GM23338 (cell line): ENCODE measurements around the gene DCBLD1. TPM values are rescaled to one million over a fixed set of nuclear protein-coding genes. Genes with fewer than 3 reads are reported as not detected.
A peak's percentile ranks its signal among the peaks of the same experiment; 100 is the strongest.

ENCODE experiments used
- ATAC-seq: fragments of 200-7000 bp; cut with Tn5 transposase; 3 replicates; pipeline ENCODE4 v1.9.1; 2020
- DNase-seq: peaks from one replicate; pipeline ENCODE4 v3.0.0-alpha.2; 2015; ENCODE audit warnings: low spot score
- H2AFZ ChIP-seq: fragments of 200-600 bp; sonication (generic); 2 replicates; pipeline ENCODE4 v1.8.0; 2016; ENCODE audit warnings: antibody characterized with exemption, mild to moderate bottlenecking, moderate library complexity
- H3F3A ChIP-seq: fragments of 200-600 bp; sonication (generic); replicated peaks from 2 replicates; pipeline ENCODE4 v1.8.0; 2017; ENCODE audit warnings: antibody characterized with exemption, mixed run types, low read depth
- H3K27ac ChIP-seq: fragments of 200-600 bp; sonication (generic); 2 replicates; pipeline ENCODE4 v1.6.1; 2016; ENCODE audit warnings: low read depth
- H3K27me3 ChIP-seq: fragments of 200-600 bp; sonication (generic); 2 replicates; pipeline ENCODE4 v1.8.0; 2016; ENCODE audit warnings: mild to moderate bottlenecking, mixed run types, moderate library complexity; ENCODE audit not compliant: insufficient read depth
- H3K36me3 ChIP-seq: fragments of 200-600 bp; sonication (generic); 2 replicates; pipeline ENCODE4 v1.8.0; 2016; ENCODE audit warnings: mild to moderate bottlenecking; ENCODE audit not compliant: insufficient read depth
- H3K4me1 ChIP-seq: fragments of 200-600 bp; sonication (generic); 2 replicates; pipeline ENCODE4 v1.8.0; 2016; ENCODE audit warnings: mild to moderate bottlenecking, moderate library complexity; ENCODE audit not compliant: insufficient read depth
- H3K4me2 ChIP-seq: fragments of 200-600 bp; sonication (generic); 2 replicates; pipeline ENCODE4 v1.7.1; 2017; ENCODE audit warnings: mixed run types
- H3K4me3 ChIP-seq: fragments of 200-600 bp; sonication (generic); 2 replicates; pipeline ENCODE4 v1.6.1; 2016; ENCODE audit warnings: mixed run types
- H3K79me2 ChIP-seq: fragments of 200-600 bp; sonication (generic); replicated peaks from 2 replicates; pipeline ENCODE4 v1.8.0; 2017; ENCODE audit warnings: mild to moderate bottlenecking; ENCODE audit not compliant: insufficient read depth
- H3K9me2 ChIP-seq: fragments of 200-600 bp; sonication (generic); 2 replicates; pipeline ENCODE4 v1.8.0; 2017; ENCODE audit not compliant: insufficient read depth
- H4K20me1 ChIP-seq: fragments of 200-600 bp; sonication (generic); replicated peaks from 2 replicates; pipeline ENCODE4 v1.8.0; 2017; ENCODE audit warnings: mild to moderate bottlenecking; ENCODE audit not compliant: insufficient read depth
- H3K27ac Mint-ChIP-seq: 2 replicates; pipeline ENCODE4 v1.8.0; 2020; ENCODE audit warnings: inconsistent platforms, mild to moderate bottlenecking, moderate library complexity, mixed read lengths
- H3K27me3 Mint-ChIP-seq: 3 replicates; pipeline ENCODE4 v1.8.0; 2022; ENCODE audit warnings: low read depth, mild to moderate bottlenecking, moderate library complexity, mixed read lengths, inconsistent platforms; ENCODE audit not compliant: insufficient read depth, poor library complexity
- H3K36me3 Mint-ChIP-seq: 3 replicates; pipeline ENCODE4 v1.8.0; 2021; ENCODE audit warnings: low read depth, mild to moderate bottlenecking, inconsistent platforms, moderate library complexity, mixed read lengths
- H3K4me1 Mint-ChIP-seq: 3 replicates; pipeline ENCODE4 v1.8.0; 2020; ENCODE audit warnings: mild to moderate bottlenecking, inconsistent platforms, mixed read lengths
- H3K4me3 Mint-ChIP-seq: 3 replicates; pipeline ENCODE4 v1.8.0; 2021; ENCODE audit warnings: moderate library complexity, mild to moderate bottlenecking, inconsistent platforms, mixed read lengths
- H3K9me3 Mint-ChIP-seq: 3 replicates; pipeline ENCODE4 v1.8.0; 2020; ENCODE audit warnings: moderate library complexity, mild to moderate bottlenecking, inconsistent platforms, mixed read lengths
- CREB1 ChIP-seq: fragments of 250-450 bp; sonication (Bioruptor Pico); IDR thresholded peaks from 2 replicates; pipeline ENCODE4 v1.5.0; 2020; ENCODE audit warnings: low read depth, mild to moderate bottlenecking, moderate library complexity
- EZH2 ChIP-seq: fragments of 200-600 bp; sonication (generic); IDR thresholded peaks from one replicate; pipeline ENCODE4 v1.8.0; 2017; ENCODE audit warnings: antibody characterized with exemption, mild to moderate bottlenecking, low read depth; ENCODE audit not compliant: unreplicated experiment
- JUNB ChIP-seq: IDR thresholded peaks from one replicate; pipeline ENCODE4 v1.6.1; 2016; ENCODE audit warnings: antibody characterized with exemption; ENCODE audit not compliant: unreplicated experiment
- NANOG ChIP-seq: IDR thresholded peaks from 2 replicates; pipeline ENCODE4 v1.6.1; 2016; ENCODE audit warnings: antibody characterized with exemption, borderline replicate concordance
- REST ChIP-seq: IDR thresholded peaks from one replicate; pipeline ENCODE4 v1.6.1; 2018; ENCODE audit warnings: antibody characterized with exemption; ENCODE audit not compliant: unreplicated experiment
- ZNF114 ChIP-seq: fragments of 250-450 bp; sonication (Bioruptor Pico); IDR thresholded peaks from 2 replicates; pipeline ENCODE4 v1.5.0; 2020; ENCODE audit warnings: mild to moderate bottlenecking, moderate library complexity
- ZNF331 ChIP-seq: fragments of 250-450 bp; sonication (Bioruptor Pico); IDR thresholded peaks from 2 replicates; pipeline ENCODE4 v1.5.0; 2020; ENCODE audit warnings: low read depth, mild to moderate bottlenecking, moderate library complexity
- polyA plus RNA-seq: library from polyadenylated mRNA; unstranded; fragments of >200 nt; fragmentation: Nextera tagmentation; extraction: Ambion mirVana; gene quantifications from 2 replicates; pipeline ENCODE4 v1.2.1, GENCODE V29; 2016
- total RNA-seq: library from RNA; depleted of rRNA; stranded (reverse); fragments of >200 nt; shearing (Covaris generic); gene quantifications from 2 replicates; pipeline ENCODE4 v1.2.3, GENCODE V29; 2014

DCBLD1 gene
- total and polyA plus RNA-seq, 2 experiments from 2014 or later = 4.2 to 7.6 TPM

DNA sequence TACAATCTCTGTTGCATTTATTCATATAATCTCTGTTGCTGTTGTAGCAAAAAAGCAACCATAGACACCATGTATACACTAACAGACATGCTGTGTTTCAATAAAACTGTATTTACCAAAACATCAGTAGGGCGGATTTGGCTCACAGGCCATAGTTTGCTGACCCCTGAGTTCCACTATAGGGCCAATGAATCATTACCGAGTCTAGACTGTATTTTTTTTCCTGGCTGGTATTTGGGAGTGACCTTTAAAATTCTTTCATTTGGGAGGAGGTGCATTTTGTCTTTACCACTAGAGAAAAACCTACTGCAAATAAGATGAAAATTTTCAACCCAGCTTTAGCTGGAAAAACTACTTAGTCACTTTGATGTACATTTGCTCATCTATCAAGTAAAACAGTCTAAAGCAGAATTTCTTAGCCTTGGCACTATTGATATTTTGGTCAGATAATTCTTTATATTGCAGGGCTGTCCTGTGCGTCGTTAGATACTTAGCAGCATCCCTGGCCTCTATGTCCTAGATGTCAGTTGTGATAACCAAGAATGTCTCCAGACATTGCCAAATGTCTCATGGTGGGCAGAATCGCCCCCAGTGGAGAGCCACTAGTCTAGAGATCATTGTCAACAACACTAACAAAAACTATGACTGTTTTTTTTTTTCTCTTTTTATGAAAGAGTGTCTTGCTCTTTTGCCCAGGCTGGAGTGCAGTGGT lies 39.5 kb downstream of the DCBLD1 start:
- Histone ChIP-seq H3K27me3 (no peaks in the 10 kb centered on the region), H3F3A (no peaks in the 10 kb centered on the region), H3K36me3 (no peaks in the 10 kb centered on the region), H3K4me1 (peaks cover 7% of the 10 kb centered on the region; the same call in 1 of the 2 replicates), H4K20me1 (no peaks in the 10 kb centered on the region), H3K27ac (no peak overlapping the region), H3K4me2 (no peak overlapping the region), H3K79me2 (no peaks in the 10 kb centered on the region), H2AFZ (no peak overlapping the region), H3K9me2 (0 out of 2 replicates have a peak, but pooled peaks cover 7% of the 10 kb centered on the region), H3K4me3 (no peak overlapping the region)
- no peak for TF ChIP-seq JUNB
- TF ChIP-seq ZNF114 (CRISPR knock-in tag) = no peak
- TF ChIP-seq CREB1 (CRISPR knock-in tag) = no peak
- no peak for TF ChIP-seq REST
- TF ChIP-seq ZNF331 (CRISPR knock-in tag) = no peak
- Mint-ChIP-seq H3K4me3 (no peak overlapping the region), H3K36me3 (0 out of 3 replicates have a peak, but pooled peaks cover 2% of the 10 kb centered on the region), H3K9me3 (no peaks in the 10 kb centered on the region), H3K4me1 (peaks cover 5% of the 10 kb centered on the region; the same call in 2 of the 3 replicates), H3K27me3 (no peaks in the 10 kb centered on the region), H3K27ac (no peak overlapping the region)
- ATAC-seq = no peak
- no peak for DNase-seq

GRCh38 chr6:117525607-117526006 lies 43.1 kb downstream of the DCBLD1 start:
- no peaks in the 10 kb centered on the region for H3K9me2 ChIP-seq
- Mint-ChIP-seq H3K27me3 (no peaks in the 10 kb centered on the region), H3K4me3 (no peak overlapping the region), H3K9me3 (no peaks in the 10 kb centered on the region), H3K27ac (no peak overlapping the region), H3K4me1 (peaks cover 5% of the 10 kb centered on the region; the same call in 2 of the 3 replicates), H3K36me3 (no peaks in the 10 kb centered on the region)
- no peak overlapping the region for H2AFZ ChIP-seq
- no peaks in the 10 kb centered on the region for H3F3A ChIP-seq
- H4K20me1 ChIP-seq = no peaks in the 10 kb centered on the region
- no peak overlapping the region for H3K4me3 ChIP-seq
- no peaks in the 10 kb centered on the region for H3K79me2 ChIP-seq
- no peak overlapping the region for H3K27ac ChIP-seq
- ATAC-seq = no peak
- H3K4me1 ChIP-seq = peaks cover 7% of the 10 kb centered on the region; the same call in 1 of the 2 replicates
- no peaks in the 10 kb centered on the region for H3K36me3 ChIP-seq
- H3K4me2 ChIP-seq = peak overlapping the region; percentile 41
- H3K27me3 ChIP-seq = no peaks in the 10 kb centered on the region
- no peak for DNase-seq
- no peak for TF ChIP-seq EZH2
- TF ChIP-seq NANOG = no peak
- TF ChIP-seq REST = no peak
